ENCODE results near the gene CHD1.

Gene CHD1

GRCh38 chr5:98805070-98805469 is 123.7 kb downstream of the CHD1 start:
- no peak overlapping the region for H3K27ac ChIP-seq
- TF ChIP-seq, protein P1, sequence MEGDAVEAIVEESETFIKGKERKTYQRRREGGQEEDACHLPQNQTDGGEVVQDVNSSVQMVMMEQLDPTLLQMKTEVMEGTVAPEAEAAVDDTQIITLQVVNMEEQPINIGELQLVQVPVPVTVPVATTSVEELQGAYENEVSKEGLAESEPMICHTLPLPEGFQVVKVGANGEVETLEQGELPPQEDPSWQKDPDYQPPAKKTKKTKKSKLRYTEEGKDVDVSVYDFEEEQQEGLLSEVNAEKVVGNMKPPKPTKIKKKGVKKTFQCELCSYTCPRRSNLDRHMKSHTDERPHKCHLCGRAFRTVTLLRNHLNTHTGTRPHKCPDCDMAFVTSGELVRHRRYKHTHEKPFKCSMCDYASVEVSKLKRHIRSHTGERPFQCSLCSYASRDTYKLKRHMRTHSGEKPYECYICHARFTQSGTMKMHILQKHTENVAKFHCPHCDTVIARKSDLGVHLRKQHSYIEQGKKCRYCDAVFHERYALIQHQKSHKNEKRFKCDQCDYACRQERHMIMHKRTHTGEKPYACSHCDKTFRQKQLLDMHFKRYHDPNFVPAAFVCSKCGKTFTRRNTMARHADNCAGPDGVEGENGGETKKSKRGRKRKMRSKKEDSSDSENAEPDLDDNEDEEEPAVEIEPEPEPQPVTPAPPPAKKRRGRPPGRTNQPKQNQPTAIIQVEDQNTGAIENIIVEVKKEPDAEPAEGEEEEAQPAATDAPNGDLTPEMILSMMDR (conservative IDR thresholded peaks at IDR 0.05), result no peak
- no peak for TF ChIP-seq ZFX (IDR thresholded peaks at IDR 0.05)

DNA sequence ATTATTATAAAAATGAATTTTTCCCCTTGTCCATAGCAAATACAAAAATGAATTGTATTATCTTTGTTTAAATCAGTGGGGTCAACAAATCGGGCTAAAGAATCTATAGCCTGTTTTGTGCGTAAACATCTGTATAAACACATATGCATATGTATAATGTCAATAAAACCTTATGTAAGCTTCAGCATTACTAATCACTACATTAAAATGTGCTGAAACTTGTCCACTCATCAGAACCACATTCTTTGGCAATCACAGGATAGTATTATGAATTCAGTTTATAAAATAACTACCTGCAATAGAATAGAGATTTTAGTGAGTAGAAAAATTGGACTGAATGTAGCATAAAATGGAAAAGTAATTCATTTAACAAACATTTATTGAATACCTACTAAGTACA is 124.7 kb downstream of the CHD1 start:
- H3K27ac ChIP-seq, result no peak overlapping the region
- TF ChIP-seq, protein P1 (conservative IDR thresholded peaks at IDR 0.05), result no peak
- no peak for TF ChIP-seq ZFX (IDR thresholded peaks at IDR 0.05)

Measured in C4-2B (cell line).